GM13977 (cell line): ENCODE results near the gene RGN.
"Not testable (repeated sequence)": the region's sequence is repeated elsewhere in the genome, so short reads cannot be mapped to it uniquely, and the experiment has no call there.

Experiments used
- DNase-seq: peaks from one replicate; pipeline ENCODE4 v3.0.0; 2012; ENCODE audit warnings: low spot score
- CTCF ChIP-seq: IDR thresholded peaks from 2 replicates; pipeline ENCODE4 v1.5.1; 2012; ENCODE audit warnings: mild to moderate bottlenecking, control low read depth; ENCODE audit not compliant: insufficient read depth; ENCODE audit errors: extremely low read depth, missing control alignments
- in situ Hi-C: fragments of 300-500 bp; cut with MboI; formaldehyde crosslinking; loops from one replicate; pipeline ENCODE4 v1.12.0; 2022; ENCODE audit warnings: low sequenced_read_pairs, low pct_unique_long_range_greater_than_20kb, mixed read lengths, inconsistent platforms; ENCODE audit not compliant: unreplicated experiment

Gene RGN

GRCh38 chrX:47129157-47129898 lies 51.1 kb downstream of the RGN start:
- in situ Hi-C loops, result no loop called here
- no peak for TF ChIP-seq CTCF
- DNase-seq, result peak; percentile 87

DNA sequence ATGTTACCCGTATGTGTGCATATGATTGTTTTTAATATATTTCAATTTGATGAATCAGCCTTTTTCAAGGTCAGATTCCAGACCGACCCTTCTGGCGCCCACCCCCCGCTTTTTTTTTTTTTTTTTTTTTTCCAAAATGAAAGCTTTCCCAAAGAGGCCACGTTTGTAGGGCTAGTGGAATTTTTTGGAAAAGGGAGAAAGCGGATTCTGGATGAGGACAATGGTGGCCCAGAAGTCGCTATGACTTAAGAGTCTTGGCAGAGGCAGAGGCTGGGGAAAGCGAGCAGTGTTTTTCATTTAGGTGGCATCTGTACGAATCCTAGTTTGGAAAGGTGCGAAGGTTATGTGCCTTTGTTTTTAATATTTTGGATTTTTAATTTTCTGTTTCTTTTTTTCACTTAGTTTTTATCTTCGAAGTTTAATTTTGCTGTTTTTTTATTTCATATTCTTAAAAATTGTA lies 51.7 kb downstream of the RGN start:
- no peak for DNase-seq
- in situ Hi-C loops, result no loop called here
- no peak for TF ChIP-seq CTCF

DNA sequence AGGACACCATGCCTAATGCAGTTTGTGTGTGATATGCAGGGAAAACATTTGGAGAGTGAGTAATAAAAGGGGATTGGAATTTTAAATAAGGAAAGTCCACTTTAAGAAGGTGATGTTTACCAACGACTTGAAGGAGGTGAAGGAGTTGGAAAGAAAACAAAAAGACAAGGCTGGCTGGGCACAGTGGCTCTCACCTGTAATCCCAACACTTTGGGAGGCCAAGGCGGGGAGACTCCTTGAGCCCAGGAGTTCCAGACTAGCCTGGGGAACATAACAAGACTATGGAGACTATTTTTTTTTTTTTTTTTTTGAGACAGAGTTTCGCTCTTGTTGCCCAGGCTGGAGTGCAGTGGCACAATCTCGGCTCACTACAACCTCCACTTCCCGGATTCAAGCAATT lies 55.2 kb downstream of the RGN start:
- no peak for TF ChIP-seq CTCF
- DNase-seq, result no peak
- in situ Hi-C loops, result no loop called here

DNA sequence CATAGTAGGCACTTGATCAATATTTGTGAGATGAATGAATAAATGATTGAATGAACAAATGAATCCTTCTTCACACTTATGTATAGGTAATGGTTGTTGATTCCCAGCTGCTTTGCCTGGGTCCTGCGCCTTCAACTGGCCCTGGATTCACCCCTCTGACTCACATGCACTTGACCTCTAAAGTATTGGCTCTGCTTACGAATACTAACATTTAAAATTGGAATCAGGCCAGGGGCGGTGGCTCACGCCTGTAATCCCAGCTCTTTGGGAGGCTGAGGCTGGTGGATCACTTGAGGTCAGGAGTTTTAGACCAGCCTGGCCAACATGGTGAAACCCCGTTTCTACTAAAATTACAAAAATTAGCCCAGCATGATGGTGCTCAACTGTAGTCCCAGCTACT lies 57.4 kb downstream of the RGN start:
- in situ Hi-C loops, DNase-seq: not testable (repeated sequence)

GRCh38 chrX:47138171-47138570 lies 59.9 kb downstream of the RGN start:
- TF ChIP-seq CTCF, result no peak
- in situ Hi-C loops, result no loop called here
- DNase-seq, result no peak
